Large intestine (tissue), 3 donors: ENCODE data around the gene NTF4. TPM values are rescaled to one million over a fixed set of nuclear protein-coding genes. Genes with fewer than 3 reads are reported as not detected.
"Not testable (repeated sequence)": the region's sequence is repeated elsewhere in the genome, so short reads cannot be mapped to it uniquely, and the experiment has no call there.

Source experiments
- DNase-seq, 2 donors: peaks; one replicate each; pipeline versions ENCODE4 v3.0.0 to v3.0.0-alpha.2; 2013
- H3K27ac ChIP-seq: one replicate; pipeline ENCODE4 v1.5.1; 2013; ENCODE audit warnings: low read length
- H3K27me3 ChIP-seq: 2 replicates; pipeline ENCODE4 v1.6.1; 2013; ENCODE audit warnings: low read length; ENCODE audit not compliant: control insufficient read depth, insufficient read depth
- H3K36me3 ChIP-seq: 2 replicates; pipeline ENCODE4 v1.6.1; 2013; ENCODE audit warnings: low read length; ENCODE audit not compliant: control insufficient read depth, insufficient read depth
- H3K4me1 ChIP-seq: one replicate; pipeline ENCODE4 v1.6.1; 2013; ENCODE audit warnings: low read length; ENCODE audit not compliant: control insufficient read depth, insufficient read depth
- H3K4me3 ChIP-seq: one replicate; pipeline ENCODE4 v1.5.1; 2013; ENCODE audit warnings: low read length
- H3K9me3 ChIP-seq: one replicate; pipeline ENCODE4 v1.6.1; 2013; ENCODE audit warnings: mild to moderate bottlenecking, low read depth, low read length, moderate library complexity; ENCODE audit not compliant: control insufficient read depth
- WGBS: methylation state at CpG from one replicate; pipeline ENCODE4 v1.1.5; 2013; ENCODE audit warnings: low lambda C conversion rate; ENCODE audit not compliant: insufficient coverage; 5-methylcytosine and 5-hydroxymethylcytosine counted together
- polyA plus RNA-seq: library from polyadenylated mRNA; unstranded; fragments of 120-200 nt; gene quantifications from one replicate; pipeline ENCODE4 v1.2.1, GENCODE V29; 2013

The NTF4 gene
- polyA plus RNA-seq, 1 donor: 0.16 TPM

DNA sequence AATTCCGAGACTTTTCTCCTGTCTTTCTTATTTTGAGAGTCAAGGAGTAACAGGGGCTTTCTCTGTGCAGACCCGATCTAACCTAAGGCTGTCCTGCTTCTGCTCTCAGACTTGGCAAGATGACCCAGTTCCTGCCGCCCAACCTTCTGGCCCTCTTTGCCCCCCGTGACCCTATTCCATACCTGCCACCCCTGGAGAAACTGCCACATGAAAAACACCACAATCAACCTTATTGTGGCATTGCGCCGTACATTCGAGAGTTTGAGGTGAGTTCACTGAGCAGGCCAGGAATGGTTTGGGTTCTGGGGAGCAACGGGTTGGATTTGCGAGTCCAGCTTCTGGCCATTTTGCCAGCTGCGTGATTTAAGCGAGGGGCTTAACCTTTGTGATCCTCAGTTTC is 21.7 kb upstream of the NTF4 start:
- peak overlapping the region; percentile 71 for H3K4me3 ChIP-seq
- peaks cover 34% of the 10 kb centered on the region for H3K36me3 ChIP-seq
- WGBS: no CpG with 5 or more reads among the region's 11 CpGs
- peaks cover 15% of the 10 kb centered on the region for H3K4me1 ChIP-seq
- no peaks in the 10 kb centered on the region for H3K9me3 ChIP-seq
- H3K27ac ChIP-seq: no peak overlapping the region
- DNase-seq: no peak
- no peaks in the 10 kb centered on the region for H3K27me3 ChIP-seq

DNA sequence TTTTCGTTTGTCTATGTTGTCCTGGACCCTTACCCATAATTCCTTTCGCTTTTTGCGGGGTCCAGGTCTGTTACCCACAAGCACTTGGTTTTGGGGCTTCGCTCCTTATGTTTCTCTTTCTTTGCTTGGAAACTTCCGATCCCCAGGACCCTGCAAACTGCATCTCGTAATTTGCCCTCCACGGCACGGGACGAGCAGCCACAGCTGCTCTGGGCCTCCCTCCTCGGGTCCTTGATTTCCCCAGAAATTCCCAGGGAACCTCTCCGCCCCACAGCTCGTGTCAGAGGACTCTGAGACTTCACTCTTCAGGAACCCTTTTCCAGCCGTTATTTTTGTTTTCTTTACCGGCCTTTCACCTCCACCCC is 21.2 kb upstream of the NTF4 start:
- Histone ChIP-seq H3K36me3 (peaks cover 29% of the 10 kb centered on the region), H3K9me3 (no peaks in the 10 kb centered on the region), H3K27ac (peak overlapping the region; percentile 83), H3K4me3 (peak overlapping the region; percentile 71), H3K4me1 (peaks cover 15% of the 10 kb centered on the region), H3K27me3 (no peaks in the 10 kb centered on the region)
- 0% methylated on average over 4 of the region's 14 CpGs for WGBS
- no peak for DNase-seq

- Histone ChIP-seq H3K27ac (peak within 1 kb of the TSS; percentile 83), H3K9me3 (no peaks in the 10 kb centered on the region), H3K27me3 (no peaks in the 10 kb centered on the region), H3K4me1 (peaks cover 15% of the 10 kb centered on the region), H3K4me3 (peak within 1 kb of the TSS; percentile 71), H3K36me3 (peaks cover 23% of the 10 kb centered on the region)
- 0% methylated on average over 3 of the region's 89 CpGs for WGBS
- peak; percentile 100 for DNase-seq
Measured at GRCh38 chr19:49085020-49085867, 20.6 kb upstream of the NTF4 start, which contains the start of gene SNRNP70. Gene SNRNP70, plus strand, starts transcription at chr19:49085451. Its CDS starts 964 bp downstream, at chr19:49086415.

GRCh38 chr19:49084206-49085019 is 19.8 kb upstream of the NTF4 start:
- Histone ChIP-seq H3K9me3 (no peaks in the 10 kb centered on the region), H3K27ac (peak overlapping the region; percentile 83), H3K27me3 (no peaks in the 10 kb centered on the region), H3K36me3 (peaks cover 18% of the 10 kb centered on the region), H3K4me1 (peaks cover 15% of the 10 kb centered on the region), H3K4me3 (peak overlapping the region; percentile 71)
- WGBS: 63% methylated on average over 5 of the region's 26 CpGs
- peak in 1 of 2 donors; percentile 36 for DNase-seq

GRCh38 chr19:49081273-49081672 is 16.7 kb upstream of the NTF4 start:
- Histone ChIP-seq H3K27me3 (no peaks in the 10 kb centered on the region), H3K36me3 (no peaks in the 10 kb centered on the region), H3K9me3 (no peaks in the 10 kb centered on the region), H3K4me1 (peaks cover 7% of the 10 kb centered on the region), H3K27ac (no peak overlapping the region), H3K4me3 (no peak overlapping the region)
- no peak for DNase-seq
- WGBS: no CpG with 5 or more reads among the region's 1 CpG

GRCh38 chr19:49080392-49080791 is 15.8 kb upstream of the NTF4 start:
- Histone ChIP-seq H3K4me3 (no peak overlapping the region), H3K36me3 (no peaks in the 10 kb centered on the region), H3K9me3 (no peaks in the 10 kb centered on the region), H3K27ac (no peak overlapping the region), H3K4me1 (peaks cover 6% of the 10 kb centered on the region), H3K27me3 (no peaks in the 10 kb centered on the region)
- 100% methylated on average over 1 of the region's 4 CpGs for WGBS
- no peak for DNase-seq

- H3K9me3 ChIP-seq: peaks cover 14% of the 10 kb centered on the region
- H3K27ac ChIP-seq, H3K36me3 ChIP-seq, H3K4me3 ChIP-seq, H3K4me1 ChIP-seq: not testable (repeated sequence)
- peaks cover 43% of the 10 kb centered on the region for H3K27me3 ChIP-seq
- DNase-seq: peak in 1 of 2 donors; percentile 28
- no CpG with 5 or more reads among the region's 9 CpGs for WGBS
Measured at GRCh38 chr19:49074869-49075268, 10.3 kb upstream of the NTF4 start.

GRCh38 chr19:49073514-49074378 is 9.1 kb upstream of the NTF4 start:
- Histone ChIP-seq H3K4me3 (no peak overlapping the region), H3K36me3 (no peaks in the 10 kb centered on the region), H3K27ac (no peak overlapping the region), H3K27me3 (peaks cover 54% of the 10 kb centered on the region), H3K4me1 (no peaks in the 10 kb centered on the region), H3K9me3 (peaks cover 14% of the 10 kb centered on the region)
- DNase-seq: no peak
- WGBS: 38% methylated on average over 2 of the region's 23 CpGs

DNA sequence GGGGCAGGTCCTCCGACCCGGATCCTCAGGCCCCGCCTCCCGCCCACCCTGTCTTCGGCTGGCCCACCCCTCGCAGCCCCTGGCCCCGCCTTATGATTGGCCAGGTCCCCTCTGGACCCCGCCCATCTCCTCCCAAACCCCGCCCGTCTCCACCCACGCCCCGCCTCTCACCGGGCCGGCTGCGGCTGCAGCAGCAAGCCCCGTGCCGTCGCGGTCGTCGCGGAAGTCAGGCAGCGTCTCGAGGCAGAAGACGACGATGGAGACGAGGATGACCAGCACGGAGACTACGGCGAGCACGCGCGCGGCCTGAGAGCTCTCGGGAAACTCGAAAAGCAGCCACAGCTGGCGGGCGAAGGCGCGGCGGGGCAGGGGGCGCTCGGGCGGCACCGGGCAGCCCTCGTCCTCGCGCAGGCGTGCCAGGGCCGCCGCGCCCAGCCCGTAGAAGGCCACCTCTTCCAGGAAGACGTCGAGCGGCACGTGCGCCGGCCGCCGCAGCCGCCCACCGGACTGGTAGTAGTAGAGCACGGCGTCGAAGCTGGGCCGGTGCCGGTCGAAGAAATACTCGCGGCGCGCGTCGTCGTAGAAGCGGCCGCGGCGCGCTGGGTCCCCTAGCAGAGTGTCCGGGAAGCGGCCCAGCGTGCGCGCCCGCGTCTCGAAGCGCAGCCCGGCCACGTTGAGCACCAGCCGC is 7.4 kb upstream of the NTF4 start:
- H3K27ac ChIP-seq: no peak overlapping the region
- peaks cover 14% of the 10 kb centered on the region for H3K9me3 ChIP-seq
- DNase-seq: no peak
- WGBS: no CpG with 5 or more reads among the region's 93 CpGs
- peaks cover 62% of the 10 kb centered on the region for H3K27me3 ChIP-seq
- H3K36me3 ChIP-seq: no peaks in the 10 kb centered on the region
- no peak overlapping the region for H3K4me3 ChIP-seq
- no peaks in the 10 kb centered on the region for H3K4me1 ChIP-seq
